ENCODE measurements around the gene SLC39A1. TPM values are rescaled to one million over a fixed set of nuclear protein-coding genes. Genes with fewer than 3 reads are reported as not detected.

Gene SLC39A1
- total and polyA plus RNA-seq, 9 of the 15 experiments (the other 6 are each of a cell fraction or from before 2014, with no cell fraction given): 9.9 to 81.1 (median 62.7) TPM

DNA sequence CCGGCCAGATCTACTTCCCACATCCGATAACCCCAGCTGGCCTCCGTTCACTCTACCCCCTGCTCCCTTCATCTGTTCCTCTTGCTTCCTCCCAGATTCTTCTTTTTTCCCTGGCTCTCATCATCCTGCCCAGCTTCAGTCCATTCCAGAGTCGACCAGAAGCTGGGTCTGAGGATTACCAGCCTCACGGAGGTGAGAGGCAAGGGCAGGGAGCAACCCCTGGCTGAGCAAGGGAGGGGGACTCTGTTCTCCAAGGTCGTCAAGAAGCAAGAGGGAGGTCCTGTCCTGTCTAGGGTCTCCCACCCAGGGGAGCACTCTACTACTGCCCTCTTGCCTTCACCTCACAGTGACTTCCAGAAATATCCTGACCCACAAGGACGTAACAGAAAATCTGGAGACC is 10.2 kb upstream of the SLC39A1 start:
- no peak for FAIRE-seq
- Histone ChIP-seq H3K4me2 (ENCODE audit: insufficient read depth, low read length) (no peak overlapping the region), H2AFZ (ENCODE audit: low read depth, low read length) (no peak overlapping the region), H3K79me2 (ENCODE audit: control insufficient read depth, insufficient read depth, low read length) (peaks cover 36% of the 10 kb centered on the region), H3K9ac (ENCODE audit: insufficient read depth in 1 of 2, low read depth in 2 of 2, low read length in 2 of 2) (peak overlapping the region in 1 of 2 experiments; percentile 23; a peak in 1 of 4 replicates), H3K9me3 (replicated peaks; ENCODE audit: control insufficient read depth, insufficient read depth, low read depth, low read length) (no peaks in the 10 kb centered on the region), H3K27me3 (ENCODE audit: control insufficient read depth in 2 of 2, insufficient read depth in 2 of 2, low read length in 2 of 2) (no peaks in the 10 kb centered on the region), H3K9me1 (ENCODE audit: control insufficient read depth, insufficient read depth, low read length) (no peaks in the 10 kb centered on the region), H3K4me3 (no peak overlapping the region), H4K20me1 (replicated peaks; ENCODE audit: control insufficient read depth, insufficient read depth, low read length) (no peaks in the 10 kb centered on the region), H3K36me3 (ENCODE audit: control insufficient read depth, insufficient read depth, low read length) (peaks cover 36% of the 10 kb centered on the region), H3K27ac (ENCODE audit: extremely low read depth, low read depth, low read length) (no peak overlapping the region), H3K4me1 (replicated peaks in 1 of 2; ENCODE audit: control insufficient read depth in 2 of 2, insufficient read depth in 2 of 2, low read length in 2 of 2) (peaks cover 9 to 14% of the 10 kb centered on the region in 2 experiments)
- BruUV-seq (replicated peaks): no TSS peak
- no peak for DNase-seq (ENCODE audit: extremely low read depth in 1 of 4, low spot score in 3 of 4)
- POLR2A ChIA-PET: interaction anchor here (0.6 to 7.1 kb wide), 7 partner anchors 10 to 458 kb away, joined by 3 to 37 read pairs (median 6); partner anchors contain the start of genes CRTC2, RAB13, RPS27 and SLC39A1
- peak; percentile 65; the same call in 1 of the 2 replicates for TF ChIP-seq SUPT5H (IDR thresholded peaks at IDR 0.05)
- TF ChIP-seq POLR2AphosphoS2 (IDR thresholded peaks at IDR 0.05; ENCODE audit: low read length): peak; percentile 52; the same call in 1 of the 2 replicates
- TF ChIP-seq POLR2AphosphoS5 (IDR thresholded peaks at IDR 0.05; ENCODE audit: control insufficient read depth, insufficient read depth, low read depth, low read length): peak; percentile 57; the same call in 1 of the 2 replicates
- TF ChIP-seq, protein P1, sequence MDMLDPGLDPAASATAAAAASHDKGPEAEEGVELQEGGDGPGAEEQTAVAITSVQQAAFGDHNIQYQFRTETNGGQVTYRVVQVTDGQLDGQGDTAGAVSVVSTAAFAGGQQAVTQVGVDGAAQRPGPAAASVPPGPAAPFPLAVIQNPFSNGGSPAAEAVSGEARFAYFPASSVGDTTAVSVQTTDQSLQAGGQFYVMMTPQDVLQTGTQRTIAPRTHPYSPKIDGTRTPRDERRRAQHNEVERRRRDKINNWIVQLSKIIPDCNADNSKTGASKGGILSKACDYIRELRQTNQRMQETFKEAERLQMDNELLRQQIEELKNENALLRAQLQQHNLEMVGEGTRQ (CRISPR knock-in tag; IDR thresholded peaks at IDR 0.05): no peak
- no peak for TF ChIP-seq NFIX (CRISPR knock-in tag; IDR thresholded peaks at IDR 0.05; ENCODE audit: low read depth)
- TF ChIP-seq, protein P2, sequence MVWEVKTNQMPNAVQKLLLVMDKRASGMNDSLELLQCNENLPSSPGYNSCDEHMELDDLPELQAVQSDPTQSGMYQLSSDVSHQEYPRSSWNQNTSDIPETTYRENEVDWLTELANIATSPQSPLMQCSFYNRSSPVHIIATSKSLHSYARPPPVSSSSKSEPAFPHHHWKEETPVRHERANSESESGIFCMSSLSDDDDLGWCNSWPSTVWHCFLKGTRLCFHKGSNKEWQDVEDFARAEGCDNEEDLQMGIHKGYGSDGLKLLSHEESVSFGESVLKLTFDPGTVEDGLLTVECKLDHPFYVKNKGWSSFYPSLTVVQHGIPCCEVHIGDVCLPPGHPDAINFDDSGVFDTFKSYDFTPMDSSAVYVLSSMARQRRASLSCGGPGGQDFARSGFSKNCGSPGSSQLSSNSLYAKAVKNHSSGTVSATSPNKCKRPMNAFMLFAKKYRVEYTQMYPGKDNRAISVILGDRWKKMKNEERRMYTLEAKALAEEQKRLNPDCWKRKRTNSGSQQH (CRISPR knock-in tag; IDR thresholded peaks at IDR 0.05): no peak
- TF ChIP-seq ZNF324 (CRISPR knock-in tag; IDR thresholded peaks at IDR 0.05): no peak
- TF ChIP-seq POLR2A (conservative IDR thresholded peaks at IDR 0.05): peak; percentile 58
- TF ChIP-seq KDM5B (IDR thresholded peaks at IDR 0.05; ENCODE audit: insufficient replicate concordance, low read depth, low read length): peak; percentile 3
- in situ Hi-C loops (cut with MboI): no loop called here
- CTCF ChIA-PET (ENCODE audit: low intra/inter-chr PET ratio): no interaction called here
- intact Hi-C loops (cut with micrococcal nuclease): no loop called here
- no peak for ATAC-seq
- 59% methylated on average over 7 of the region's 7 CpGs for WGBS (ENCODE audit: insufficient coverage, low coverage, missing lambda C conversion rate)
